Embryonic facial prominence (tissue), 1 donor: ENCODE data around the gene GLT1D1.

Experiments
- DNase-seq: peaks from one replicate; pipeline ENCODE4 v3.0.0-alpha.2; 2016; ENCODE audit errors: extremely low spot score

Gene GLT1D1

DNA sequence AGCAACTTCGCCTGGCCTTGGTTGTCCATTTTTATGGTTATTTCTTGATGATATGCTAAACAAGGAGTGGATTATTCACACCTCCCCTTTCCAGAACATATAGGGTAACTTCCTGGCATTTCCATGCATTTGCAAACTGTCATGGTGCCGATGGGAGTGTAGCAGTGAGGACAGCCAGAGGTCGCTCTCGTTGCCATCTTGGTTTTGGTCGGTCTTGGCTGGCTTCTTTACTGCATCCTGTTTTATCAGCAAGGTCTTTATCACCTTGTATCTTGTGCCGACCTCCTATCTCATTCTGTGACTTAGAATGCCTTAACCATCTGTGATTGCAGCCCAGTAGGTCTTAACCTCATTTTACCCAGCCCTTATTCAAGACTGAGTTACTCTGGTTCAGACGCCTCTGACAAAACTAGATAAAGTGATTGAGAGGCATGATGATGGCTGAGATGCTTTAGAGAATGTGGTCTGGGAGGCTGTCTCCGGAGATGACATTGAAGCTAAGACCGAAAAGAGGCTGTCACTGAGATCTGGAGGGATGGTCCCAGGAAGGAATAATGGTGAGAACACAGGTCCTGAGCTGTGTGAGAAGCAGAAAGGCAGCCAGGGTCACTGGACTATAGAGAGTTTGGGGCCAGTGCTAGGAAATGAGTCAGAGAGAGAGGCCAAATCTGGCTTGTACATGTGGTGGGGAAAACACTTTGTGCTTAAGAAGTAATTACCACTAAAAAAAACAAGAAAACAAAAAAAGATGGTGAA lies 2.9 kb downstream of the GLT1D1 start:
- no peak for DNase-seq

GRCh38 chr12:128856791-128857078 lies 3.5 kb downstream of the GLT1D1 start:
- no peak for DNase-seq

DNA sequence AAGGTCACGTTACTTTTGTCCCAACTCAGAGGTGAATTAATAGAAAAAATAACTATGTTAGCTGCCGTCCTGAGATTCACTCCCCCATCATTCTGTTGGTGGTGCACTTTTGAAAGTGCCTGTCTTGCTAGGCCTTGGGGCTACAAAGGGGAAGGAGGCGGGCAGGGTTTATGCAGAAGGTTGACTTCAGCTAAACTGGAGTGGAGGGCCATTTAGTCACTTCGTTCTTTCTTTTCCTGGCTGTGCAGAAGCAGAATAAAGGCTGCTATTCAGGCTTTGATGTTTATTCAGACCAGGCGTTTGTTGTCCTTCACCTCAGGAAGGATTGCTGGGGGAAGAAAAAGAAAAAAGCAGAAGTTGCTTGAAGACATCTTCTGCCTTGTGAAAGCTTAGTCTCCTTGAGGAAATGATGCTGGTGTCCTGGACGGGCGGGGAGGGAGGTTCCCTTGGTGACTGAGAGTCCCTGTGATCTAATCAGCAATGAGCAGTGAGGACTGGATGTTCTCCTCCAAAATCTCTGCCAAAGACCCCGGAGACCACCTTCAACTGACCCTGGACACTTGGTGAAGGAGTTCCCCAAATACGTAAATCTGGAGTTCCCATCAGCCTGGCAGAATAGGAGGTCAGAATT lies 4.0 kb downstream of the GLT1D1 start:
- no peak for DNase-seq

DNA sequence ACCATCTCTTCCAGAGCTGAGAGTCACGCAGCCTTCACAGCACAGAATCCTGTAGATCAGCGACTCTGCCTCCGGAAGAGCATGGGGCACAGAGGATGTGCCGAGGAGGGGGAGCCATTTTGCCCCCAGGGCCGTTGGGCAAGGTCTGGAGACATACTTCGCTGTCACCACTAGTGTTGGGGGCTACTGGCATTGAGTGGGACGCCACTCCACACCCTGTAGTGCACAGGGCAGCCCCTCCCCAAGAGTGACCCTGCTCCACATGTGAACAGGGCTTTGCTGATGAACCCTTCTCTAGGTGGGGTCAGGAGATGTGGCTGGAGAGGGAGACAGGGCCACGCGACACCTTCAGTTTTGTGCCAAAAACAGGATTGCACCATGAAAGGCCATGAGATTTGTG lies 6.0 kb downstream of the GLT1D1 start:
- no peak for DNase-seq

- DNase-seq, result no peak
These were observed 8.1 kb downstream of the GLT1D1 start for GRCh38 chr12:128861226-128862016.

DNA sequence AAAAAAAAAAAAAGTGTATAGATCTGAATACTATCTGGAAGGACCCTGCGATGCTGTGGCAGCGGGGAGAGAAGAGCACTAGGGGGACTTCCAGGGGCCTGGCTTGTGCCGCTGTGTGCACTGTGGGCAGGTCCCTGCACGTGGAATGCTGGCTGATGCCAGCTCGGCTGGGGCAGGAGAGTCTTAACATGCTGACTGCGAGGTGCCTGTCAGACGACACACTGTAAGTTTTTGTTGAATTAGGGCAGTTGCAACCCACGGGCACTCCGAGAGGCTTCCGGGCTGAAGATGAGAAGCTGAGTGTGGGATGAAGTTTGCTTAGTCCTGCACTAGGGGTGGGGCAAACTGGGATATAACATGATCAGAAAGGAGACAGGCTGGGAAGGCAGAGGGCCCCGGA lies 10.7 kb downstream of the GLT1D1 start:
- DNase-seq, result no peak

DNA sequence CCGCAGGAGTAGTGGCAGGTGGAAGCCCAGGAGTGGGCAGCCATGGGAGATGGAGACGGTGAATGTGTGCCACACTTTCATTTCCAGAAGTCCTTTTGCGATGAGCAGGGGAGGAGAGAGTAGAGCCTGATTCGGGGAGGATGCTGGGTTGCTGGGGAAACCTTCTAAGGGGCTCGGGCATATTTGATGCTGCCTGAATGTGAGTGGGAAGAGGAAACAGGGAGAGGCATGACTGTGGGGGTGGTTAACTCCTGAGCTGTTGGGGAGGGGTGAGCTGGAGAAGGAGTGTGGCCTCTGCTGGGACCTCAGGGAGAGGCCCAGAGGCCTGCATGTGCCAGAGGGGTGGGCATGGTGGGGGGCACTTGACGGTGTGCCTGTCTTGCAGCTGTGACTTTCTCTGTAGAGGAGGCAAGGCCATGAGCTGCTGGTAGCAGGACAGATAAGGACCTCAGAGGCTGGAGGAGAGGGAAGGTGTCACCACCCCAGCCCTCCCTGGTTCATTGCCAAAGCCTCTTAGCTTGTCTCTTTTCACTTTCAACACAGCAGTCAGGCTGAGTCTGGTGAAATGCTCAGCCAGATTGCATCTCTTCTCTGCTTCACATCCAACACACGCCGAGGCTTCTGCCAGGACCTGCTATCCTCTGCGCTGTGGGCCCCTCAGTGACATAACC lies 11.4 kb downstream of the GLT1D1 start:
- no peak for DNase-seq

DNA sequence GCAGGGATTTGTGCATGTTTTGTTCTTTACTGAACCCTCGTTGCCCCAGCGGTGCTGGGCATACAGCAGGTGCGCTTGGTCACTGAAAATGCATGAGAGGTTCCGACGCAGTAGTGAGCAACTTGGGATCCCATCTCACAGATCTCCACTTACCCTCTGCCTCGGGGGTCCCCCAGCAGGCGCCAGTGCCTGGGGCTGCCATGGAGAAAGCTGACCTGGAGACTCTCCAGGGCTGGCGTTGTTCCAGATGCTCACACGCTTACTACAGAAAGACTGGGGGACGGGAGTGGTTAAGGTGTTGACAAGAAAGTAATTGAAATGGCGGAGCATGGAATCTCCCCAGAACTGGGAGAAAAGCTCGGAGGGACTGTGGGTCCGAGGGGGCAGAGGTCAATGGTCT lies 14.2 kb downstream of the GLT1D1 start:
- DNase-seq, result no peak

- no peak for DNase-seq
These were observed 18.2 kb downstream of the GLT1D1 start for GRCh38 chr12:128871516-128871892.

DNA sequence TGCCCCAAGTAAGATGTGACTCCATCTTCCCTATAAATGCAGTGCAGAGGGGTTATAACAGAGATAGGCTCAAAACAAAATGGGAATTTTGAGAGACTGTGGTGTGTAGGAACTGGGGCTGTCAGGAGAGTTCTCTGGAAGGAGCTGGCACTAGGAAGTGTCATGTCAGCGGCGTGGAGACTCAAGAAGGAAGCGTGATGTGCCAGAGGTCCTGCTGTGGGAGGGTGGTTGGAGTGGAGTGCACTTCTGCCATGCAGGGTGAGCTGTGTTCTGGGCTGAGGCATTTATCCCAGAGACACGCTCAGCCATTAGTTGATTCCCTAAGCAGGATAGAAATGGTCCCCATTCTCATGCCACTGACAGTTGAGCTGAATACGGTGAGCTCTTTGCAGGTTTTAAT lies 19.0 kb downstream of the GLT1D1 start:
- DNase-seq, result no peak

DNA sequence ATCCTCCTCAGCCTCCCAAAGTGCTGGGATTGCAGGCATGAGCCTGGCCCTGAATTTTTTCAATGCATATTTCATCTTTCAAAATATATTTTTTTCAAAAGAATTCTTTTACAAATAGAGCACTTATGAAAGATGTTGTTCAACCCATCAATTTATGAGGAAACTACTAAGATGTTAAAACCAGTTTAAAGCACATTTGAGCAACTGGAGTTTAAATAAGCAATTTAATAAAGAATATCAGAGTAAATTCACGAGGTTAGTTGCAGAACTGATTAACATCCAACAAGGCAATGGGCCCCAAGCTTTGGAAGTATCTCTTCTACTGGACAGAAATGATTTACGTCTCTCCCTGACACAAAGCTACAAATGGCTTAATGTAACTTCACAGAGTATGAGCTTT lies 23.3 kb downstream of the GLT1D1 start:
- no peak for DNase-seq

GRCh38 chr12:128879898-128880764 lies 26.9 kb downstream of the GLT1D1 start:
- DNase-seq, result no peak

DNA sequence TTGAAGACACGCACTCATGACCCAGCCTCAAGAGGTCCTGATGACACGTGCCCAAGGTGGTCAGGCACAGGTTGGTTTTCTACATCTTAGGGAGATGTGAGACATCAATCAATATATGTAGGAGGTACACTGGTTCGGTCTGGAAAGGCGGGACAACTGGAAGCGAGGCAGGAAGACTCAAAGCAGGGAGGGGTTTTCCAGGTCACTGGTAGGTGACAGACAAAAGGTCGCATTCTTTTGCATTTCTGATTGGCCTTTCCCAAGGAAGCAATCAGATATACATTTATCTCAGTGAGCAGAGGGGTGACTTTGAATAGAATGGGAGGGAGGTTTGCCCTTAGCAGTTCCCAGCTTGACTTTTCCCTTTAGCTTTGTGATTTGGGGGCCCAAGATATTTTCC lies 38.6 kb downstream of the GLT1D1 start:
- no peak for DNase-seq

- no peak for DNase-seq
These were observed 50.0 kb downstream of the GLT1D1 start for GRCh38 chr12:128903236-128903635.

DNA sequence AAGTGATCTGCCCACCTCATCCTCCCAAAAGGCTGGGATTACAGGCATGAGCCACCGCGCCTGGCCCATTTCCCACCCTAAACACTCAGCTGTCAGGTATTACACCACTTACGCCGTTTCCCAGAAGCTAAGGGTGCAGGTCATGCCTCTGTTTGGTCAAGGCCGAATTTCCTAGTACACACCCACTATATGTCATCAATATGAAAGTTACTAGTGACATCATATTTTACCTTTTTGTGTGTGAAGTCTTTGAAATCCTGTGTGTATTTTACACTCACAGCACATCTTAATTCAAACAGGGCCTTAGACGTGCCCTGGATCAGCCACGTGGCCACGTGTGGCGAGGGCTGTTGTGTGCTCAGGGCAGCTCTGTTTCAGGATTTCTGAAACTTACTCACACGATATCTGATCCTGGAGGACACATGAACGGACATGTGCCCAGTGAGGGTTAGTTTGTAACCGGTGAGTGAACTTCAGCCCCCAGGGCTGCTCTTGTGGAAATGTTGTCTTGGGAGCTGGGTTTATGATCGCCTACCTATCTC lies 51.8 kb downstream of the GLT1D1 start:
- no peak for DNase-seq

GRCh38 chr12:128906485-128907137 lies 53.3 kb downstream of the GLT1D1 start:
- DNase-seq, result no peak

- no peak for DNase-seq
These were observed 55.0 kb downstream of the GLT1D1 start for GRCh38 chr12:128908254-128908653.

DNA sequence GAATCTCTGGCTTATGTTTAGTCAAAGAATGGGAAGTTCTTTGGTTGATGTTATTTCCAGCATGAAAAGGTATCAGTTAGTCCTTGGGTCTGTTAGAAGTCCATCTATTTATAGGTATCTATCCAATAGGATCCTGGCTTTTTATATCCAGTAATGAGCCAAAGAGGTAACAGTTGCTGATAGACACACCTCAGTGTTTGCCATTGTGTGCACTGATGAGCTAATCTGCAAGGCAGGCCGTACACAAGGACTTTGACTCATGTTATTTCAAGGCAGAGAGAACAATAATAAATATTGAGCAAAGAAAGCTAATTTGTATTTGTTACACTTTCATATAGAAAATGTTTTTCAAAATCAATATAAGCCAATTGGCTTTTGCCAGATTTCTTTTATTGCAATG lies 56.4 kb downstream of the GLT1D1 start:
- no peak for DNase-seq

DNA sequence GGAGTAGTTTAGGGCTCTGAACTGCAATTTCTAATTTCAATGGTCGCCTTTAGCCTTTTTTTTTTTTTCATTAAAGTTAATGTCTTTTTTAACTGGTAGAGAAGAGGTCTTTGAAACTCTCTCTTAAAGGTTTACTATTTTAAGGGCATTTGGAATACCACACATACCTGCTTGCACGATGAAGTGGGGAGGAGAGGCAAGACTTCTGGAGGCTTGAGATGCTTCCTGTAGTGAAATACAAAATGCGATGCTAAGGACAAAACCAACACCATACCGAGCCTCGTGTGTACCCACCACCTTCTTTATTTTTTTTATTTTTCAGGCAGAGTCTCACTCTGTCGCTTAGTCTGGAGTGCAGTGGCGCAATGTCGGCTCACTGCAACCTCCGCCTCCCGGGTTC lies 57.4 kb downstream of the GLT1D1 start:
- DNase-seq, result no peak

GRCh38 chr12:128911861-128912260 lies 58.6 kb downstream of the GLT1D1 start:
- DNase-seq, result no peak
